SJCRH30 (cell line): ENCODE data around the gene MGAT5B. TPM values are rescaled to one million over a fixed set of nuclear protein-coding genes. Genes with fewer than 3 reads are reported as not detected.
A peak's percentile ranks its signal among the peaks of the same experiment; 100 is the strongest.

Experiments
- DNase-seq, 2 experiments: peaks; one replicate each; pipeline ENCODE4 v3.0.0-alpha.2; 2015 to 2020
- H3K27ac ChIP-seq: fragments of 250-450 bp; sonication (Bioruptor Pico); 2 replicates; pipeline ENCODE4 v1.5.1; 2020; ENCODE audit warnings: mild to moderate bottlenecking, moderate library complexity
- H3K27me3 ChIP-seq: fragments of 250-450 bp; sonication (Bioruptor Pico); 2 replicates; pipeline ENCODE4 v1.5.1; 2020; ENCODE audit warnings: mild to moderate bottlenecking, moderate library complexity
- H3K36me3 ChIP-seq: fragments of 250-450 bp; sonication (Bioruptor Pico); 2 replicates; pipeline ENCODE4 v1.5.1; 2020; ENCODE audit warnings: mild to moderate bottlenecking, moderate library complexity
- H3K4me1 ChIP-seq: fragments of 250-450 bp; sonication (Bioruptor Pico); 2 replicates; pipeline ENCODE4 v1.5.1; 2020; ENCODE audit warnings: mild to moderate bottlenecking, moderate library complexity
- H3K4me3 ChIP-seq: fragments of 250-450 bp; sonication (Bioruptor Pico); 2 replicates; pipeline ENCODE4 v1.5.1; 2020; ENCODE audit warnings: mild to moderate bottlenecking, moderate library complexity
- H3K9me3 ChIP-seq: fragments of 250-450 bp; sonication (Bioruptor Pico); replicated peaks from 2 replicates; pipeline ENCODE4 v1.5.1; 2020; ENCODE audit warnings: mild to moderate bottlenecking, moderate library complexity
- total RNA-seq: library from RNA; depleted of rRNA; stranded (reverse); fragments of >200 nt; shearing (Covaris generic); gene quantifications from 2 replicates; pipeline ENCODE4 v1.2.3, GENCODE V29; 2014

Gene MGAT5B
- total RNA-seq, 1 experiment from 2014 or later: 1.2 TPM

- DNase-seq: no peak
- Histone ChIP-seq H3K9me3 (no peaks in the 10 kb centered on the region), H3K4me1 (no peaks in the 10 kb centered on the region), H3K27ac (no peak overlapping the region), H3K4me3 (no peak overlapping the region), H3K27me3 (peaks cover 20% of the 10 kb centered on the region), H3K36me3 (no peaks in the 10 kb centered on the region)
These were observed 12.8 kb downstream of the MGAT5B start for GRCh38 chr17:76880971-76881370.

GRCh38 chr17:76881408-76881807 lies 13.2 kb downstream of the MGAT5B start:
- H3K36me3 ChIP-seq: no peaks in the 10 kb centered on the region
- H3K27me3 ChIP-seq: peaks cover 20% of the 10 kb centered on the region
- no peak for DNase-seq

GRCh38 chr17:76881966-76882365 lies 13.8 kb downstream of the MGAT5B start:
- H3K27me3 ChIP-seq: peaks cover 20% of the 10 kb centered on the region

More at GRCh38 chr17:76881408-76881807, 13.2 kb downstream of the MGAT5B start:
- no peaks in the 10 kb centered on the region for H3K4me1 ChIP-seq
- no peaks in the 10 kb centered on the region for H3K9me3 ChIP-seq
- H3K27ac ChIP-seq: no peak overlapping the region
- H3K4me3 ChIP-seq: no peak overlapping the region

GRCh38 chr17:76883744-76884525 lies 15.7 kb downstream of the MGAT5B start:
- no peak for DNase-seq
- Histone ChIP-seq H3K4me1 (no peaks in the 10 kb centered on the region), H3K4me3 (no peak overlapping the region), H3K36me3 (no peaks in the 10 kb centered on the region), H3K9me3 (no peaks in the 10 kb centered on the region), H3K27me3 (peaks cover 20% of the 10 kb centered on the region), H3K27ac (no peak overlapping the region)

More at GRCh38 chr17:76881966-76882365, 13.8 kb downstream of the MGAT5B start:
- no peak for DNase-seq
- H3K27ac ChIP-seq: no peak overlapping the region
- no peak overlapping the region for H3K4me3 ChIP-seq
- H3K4me1 ChIP-seq: no peaks in the 10 kb centered on the region
- no peaks in the 10 kb centered on the region for H3K9me3 ChIP-seq
- H3K36me3 ChIP-seq: no peaks in the 10 kb centered on the region

GRCh38 chr17:76884995-76885893 lies 17.0 kb downstream of the MGAT5B start:
- no peak overlapping the region for H3K4me3 ChIP-seq
- no peak for DNase-seq
- H3K36me3 ChIP-seq: no peaks in the 10 kb centered on the region
- no peaks in the 10 kb centered on the region for H3K4me1 ChIP-seq
- peaks cover 9% of the 10 kb centered on the region for H3K27me3 ChIP-seq
- H3K9me3 ChIP-seq: no peaks in the 10 kb centered on the region
- H3K27ac ChIP-seq: no peak overlapping the region

- H3K36me3 ChIP-seq: no peaks in the 10 kb centered on the region
- no peaks in the 10 kb centered on the region for H3K9me3 ChIP-seq
- no peak overlapping the region for H3K27ac ChIP-seq
- no peaks in the 10 kb centered on the region for H3K4me1 ChIP-seq
- peaks cover 2% of the 10 kb centered on the region; the same call in 1 of the 2 replicates for H3K27me3 ChIP-seq
- no peak overlapping the region for H3K4me3 ChIP-seq
- no peak for DNase-seq
These were observed 17.7 kb downstream of the MGAT5B start for GRCh38 chr17:76885894-76886290.

GRCh38 chr17:76886395-76886794 lies 18.2 kb downstream of the MGAT5B start:
- H3K4me3 ChIP-seq: no peak overlapping the region
- peaks cover 1% of the 10 kb centered on the region; the same call in 1 of the 2 replicates for H3K27me3 ChIP-seq
- no peaks in the 10 kb centered on the region for H3K36me3 ChIP-seq
- no peaks in the 10 kb centered on the region for H3K4me1 ChIP-seq
- H3K27ac ChIP-seq: no peak overlapping the region
- no peaks in the 10 kb centered on the region for H3K9me3 ChIP-seq
- DNase-seq: no peak

GRCh38 chr17:76887802-76888201 lies 19.6 kb downstream of the MGAT5B start:
- no peaks in the 10 kb centered on the region for H3K4me1 ChIP-seq
- H3K27me3 ChIP-seq: no peaks in the 10 kb centered on the region
- H3K36me3 ChIP-seq: no peaks in the 10 kb centered on the region
- DNase-seq: no peak
- no peak overlapping the region for H3K27ac ChIP-seq
- H3K4me3 ChIP-seq: no peak overlapping the region
- no peaks in the 10 kb centered on the region for H3K9me3 ChIP-seq

- Histone ChIP-seq H3K4me3 (no peak overlapping the region), H3K9me3 (no peaks in the 10 kb centered on the region), H3K4me1 (peaks cover 6% of the 10 kb centered on the region; the same call in 1 of the 2 replicates), H3K27ac (no peak overlapping the region), H3K27me3 (no peaks in the 10 kb centered on the region), H3K36me3 (no peaks in the 10 kb centered on the region)
- DNase-seq: no peak
These were observed 20.5 kb downstream of the MGAT5B start for GRCh38 chr17:76888661-76889060.

- H3K27me3 ChIP-seq: no peaks in the 10 kb centered on the region
- no peak overlapping the region for H3K4me3 ChIP-seq
- H3K36me3 ChIP-seq: no peaks in the 10 kb centered on the region
- no peak overlapping the region for H3K27ac ChIP-seq
- no peak for DNase-seq
- no peaks in the 10 kb centered on the region for H3K9me3 ChIP-seq
- H3K4me1 ChIP-seq: peaks cover 9% of the 10 kb centered on the region; the same call in 1 of the 2 replicates
These were observed 21.1 kb downstream of the MGAT5B start for GRCh38 chr17:76889323-76889722.

GRCh38 chr17:76892329-76892728 lies 24.1 kb downstream of the MGAT5B start:
- Histone ChIP-seq H3K4me3 (no peak overlapping the region), H3K9me3 (no peaks in the 10 kb centered on the region), H3K4me1 (peaks cover 9% of the 10 kb centered on the region; the same call in 1 of the 2 replicates), H3K27ac (no peak overlapping the region), H3K27me3 (no peaks in the 10 kb centered on the region), H3K36me3 (no peaks in the 10 kb centered on the region)
- no peak for DNase-seq

GRCh38 chr17:76893623-76894334 lies 25.6 kb downstream of the MGAT5B start:
- H3K36me3 ChIP-seq: no peaks in the 10 kb centered on the region
- H3K4me3 ChIP-seq: no peak overlapping the region
- DNase-seq: peak; percentile 72 to 74
- no peaks in the 10 kb centered on the region for H3K27me3 ChIP-seq
- H3K27ac ChIP-seq: peak overlapping the region; percentile 15; the same call in 1 of the 2 replicates
- H3K4me1 ChIP-seq: peaks cover 9% of the 10 kb centered on the region; the same call in 1 of the 2 replicates
- H3K9me3 ChIP-seq: no peaks in the 10 kb centered on the region

GRCh38 chr17:76894842-76895241 lies 26.6 kb downstream of the MGAT5B start:
- Histone ChIP-seq H3K27ac (no peak overlapping the region), H3K4me3 (no peak overlapping the region), H3K9me3 (no peaks in the 10 kb centered on the region), H3K4me1 (peaks cover 9% of the 10 kb centered on the region; the same call in 1 of the 2 replicates), H3K36me3 (no peaks in the 10 kb centered on the region), H3K27me3 (no peaks in the 10 kb centered on the region)
- DNase-seq: no peak

- Histone ChIP-seq H3K4me3 (no peak overlapping the region), H3K27ac (no peak overlapping the region), H3K4me1 (peaks cover 9% of the 10 kb centered on the region; the same call in 1 of the 2 replicates), H3K9me3 (no peaks in the 10 kb centered on the region), H3K27me3 (no peaks in the 10 kb centered on the region), H3K36me3 (no peaks in the 10 kb centered on the region)
- no peak for DNase-seq
These were observed 28.8 kb downstream of the MGAT5B start for GRCh38 chr17:76897023-76897422.
